ENCODE measurements around the gene OSGEP. TPM values are rescaled to one million over a fixed set of nuclear protein-coding genes. Genes with fewer than 3 reads are reported as not detected.

OSGEP gene
- total RNA-seq (2014; rRNA removed; shearing (Covaris generic)) (59.5 and 62.8 TPM in 2 replicates), polyA plus RNA-seq (2016; fragmentation: Nextera tagmentation; extraction: Ambion mirVana) (29.0 and 35.1 TPM in 2 replicates)
- long read RNA-seq, transcript OSGEP-201 (11 exons, 2,002 nt), result major isoform, 21 of 32 reads
- long read RNA-seq, partial matches to known transcripts, result 1 of 32 reads
- long read RNA-seq, other reads (novel, unspliced or antisense), result 7 of 32 reads

GRCh38 chr14:20454516-20455354 lies at the start of gene OSGEP, which contains the start of gene APEX1:
OSGEP (minus strand) TSS chr14:20454812; CDS start chr14:20454683, 129 bp downstream.
APEX1 (plus strand) TSS chr14:20455226; CDS start chr14:20455646, 420 bp downstream.
- H3K27ac ChIP-seq (ENCODE audit: low read depth), result peak within 1 kb of the TSS; percentile 93
- Mint-ChIP-seq H3K36me3 (ENCODE audit: low read depth) (peaks cover 23% of the 10 kb centered on the region), H3K27me3 (ENCODE audit: insufficient read depth, low read depth, poor library complexity) (peaks cover 4% of the 10 kb centered on the region), H3K9me3 (no peaks in the 10 kb centered on the region; the same call in 2 of the 3 replicates), H3K4me3 (no peak within 1 kb of the TSS; the same call in 2 of the 3 replicates), H3K4me1 (peaks cover 7% of the 10 kb centered on the region), H3K27ac (no peak within 1 kb of the TSS)
- H2AFZ ChIP-seq, result peak within 1 kb of the TSS; percentile 76; the same call in 1 of the 2 replicates
- no peaks in the 10 kb centered on the region for H3K27me3 ChIP-seq (ENCODE audit: insufficient read depth)
- H3K36me3 ChIP-seq (ENCODE audit: insufficient read depth), result peaks cover 29% of the 10 kb centered on the region
- peak within 1 kb of the TSS; percentile 65 for H3K4me3 ChIP-seq
- H3K4me2 ChIP-seq, result peak within 1 kb of the TSS; percentile 98
- peak; percentile 100 for DNase-seq (ENCODE audit: low spot score)
- no peaks in the 10 kb centered on the region for H3K9me2 ChIP-seq (ENCODE audit: insufficient read depth)
- H3F3A ChIP-seq (replicated peaks; ENCODE audit: low read depth), result peaks cover 18% of the 10 kb centered on the region; the same call in 1 of the 2 replicates
- H4K20me1 ChIP-seq (replicated peaks; ENCODE audit: insufficient read depth), result peaks cover 3% of the 10 kb centered on the region
- H3K4me1 ChIP-seq (ENCODE audit: insufficient read depth), result peaks cover 22% of the 10 kb centered on the region
- H3K79me2 ChIP-seq (replicated peaks; ENCODE audit: insufficient read depth), result peaks cover 37% of the 10 kb centered on the region
- no peak for TF ChIP-seq JUNB (IDR thresholded peaks at IDR 0.05; ENCODE audit: unreplicated experiment)
- no peak for TF ChIP-seq ZNF114 (CRISPR knock-in tag; IDR thresholded peaks at IDR 0.05)
- no peak for TF ChIP-seq REST (IDR thresholded peaks at IDR 0.05; ENCODE audit: unreplicated experiment)
- peak; percentile 77 for TF ChIP-seq POLR2AphosphoS5 (IDR thresholded peaks at IDR 0.05; ENCODE audit: low read depth)
- TF ChIP-seq CREB1 (CRISPR knock-in tag; IDR thresholded peaks at IDR 0.05; ENCODE audit: low read depth), result peak; percentile 75
- TF ChIP-seq, protein P1, sequence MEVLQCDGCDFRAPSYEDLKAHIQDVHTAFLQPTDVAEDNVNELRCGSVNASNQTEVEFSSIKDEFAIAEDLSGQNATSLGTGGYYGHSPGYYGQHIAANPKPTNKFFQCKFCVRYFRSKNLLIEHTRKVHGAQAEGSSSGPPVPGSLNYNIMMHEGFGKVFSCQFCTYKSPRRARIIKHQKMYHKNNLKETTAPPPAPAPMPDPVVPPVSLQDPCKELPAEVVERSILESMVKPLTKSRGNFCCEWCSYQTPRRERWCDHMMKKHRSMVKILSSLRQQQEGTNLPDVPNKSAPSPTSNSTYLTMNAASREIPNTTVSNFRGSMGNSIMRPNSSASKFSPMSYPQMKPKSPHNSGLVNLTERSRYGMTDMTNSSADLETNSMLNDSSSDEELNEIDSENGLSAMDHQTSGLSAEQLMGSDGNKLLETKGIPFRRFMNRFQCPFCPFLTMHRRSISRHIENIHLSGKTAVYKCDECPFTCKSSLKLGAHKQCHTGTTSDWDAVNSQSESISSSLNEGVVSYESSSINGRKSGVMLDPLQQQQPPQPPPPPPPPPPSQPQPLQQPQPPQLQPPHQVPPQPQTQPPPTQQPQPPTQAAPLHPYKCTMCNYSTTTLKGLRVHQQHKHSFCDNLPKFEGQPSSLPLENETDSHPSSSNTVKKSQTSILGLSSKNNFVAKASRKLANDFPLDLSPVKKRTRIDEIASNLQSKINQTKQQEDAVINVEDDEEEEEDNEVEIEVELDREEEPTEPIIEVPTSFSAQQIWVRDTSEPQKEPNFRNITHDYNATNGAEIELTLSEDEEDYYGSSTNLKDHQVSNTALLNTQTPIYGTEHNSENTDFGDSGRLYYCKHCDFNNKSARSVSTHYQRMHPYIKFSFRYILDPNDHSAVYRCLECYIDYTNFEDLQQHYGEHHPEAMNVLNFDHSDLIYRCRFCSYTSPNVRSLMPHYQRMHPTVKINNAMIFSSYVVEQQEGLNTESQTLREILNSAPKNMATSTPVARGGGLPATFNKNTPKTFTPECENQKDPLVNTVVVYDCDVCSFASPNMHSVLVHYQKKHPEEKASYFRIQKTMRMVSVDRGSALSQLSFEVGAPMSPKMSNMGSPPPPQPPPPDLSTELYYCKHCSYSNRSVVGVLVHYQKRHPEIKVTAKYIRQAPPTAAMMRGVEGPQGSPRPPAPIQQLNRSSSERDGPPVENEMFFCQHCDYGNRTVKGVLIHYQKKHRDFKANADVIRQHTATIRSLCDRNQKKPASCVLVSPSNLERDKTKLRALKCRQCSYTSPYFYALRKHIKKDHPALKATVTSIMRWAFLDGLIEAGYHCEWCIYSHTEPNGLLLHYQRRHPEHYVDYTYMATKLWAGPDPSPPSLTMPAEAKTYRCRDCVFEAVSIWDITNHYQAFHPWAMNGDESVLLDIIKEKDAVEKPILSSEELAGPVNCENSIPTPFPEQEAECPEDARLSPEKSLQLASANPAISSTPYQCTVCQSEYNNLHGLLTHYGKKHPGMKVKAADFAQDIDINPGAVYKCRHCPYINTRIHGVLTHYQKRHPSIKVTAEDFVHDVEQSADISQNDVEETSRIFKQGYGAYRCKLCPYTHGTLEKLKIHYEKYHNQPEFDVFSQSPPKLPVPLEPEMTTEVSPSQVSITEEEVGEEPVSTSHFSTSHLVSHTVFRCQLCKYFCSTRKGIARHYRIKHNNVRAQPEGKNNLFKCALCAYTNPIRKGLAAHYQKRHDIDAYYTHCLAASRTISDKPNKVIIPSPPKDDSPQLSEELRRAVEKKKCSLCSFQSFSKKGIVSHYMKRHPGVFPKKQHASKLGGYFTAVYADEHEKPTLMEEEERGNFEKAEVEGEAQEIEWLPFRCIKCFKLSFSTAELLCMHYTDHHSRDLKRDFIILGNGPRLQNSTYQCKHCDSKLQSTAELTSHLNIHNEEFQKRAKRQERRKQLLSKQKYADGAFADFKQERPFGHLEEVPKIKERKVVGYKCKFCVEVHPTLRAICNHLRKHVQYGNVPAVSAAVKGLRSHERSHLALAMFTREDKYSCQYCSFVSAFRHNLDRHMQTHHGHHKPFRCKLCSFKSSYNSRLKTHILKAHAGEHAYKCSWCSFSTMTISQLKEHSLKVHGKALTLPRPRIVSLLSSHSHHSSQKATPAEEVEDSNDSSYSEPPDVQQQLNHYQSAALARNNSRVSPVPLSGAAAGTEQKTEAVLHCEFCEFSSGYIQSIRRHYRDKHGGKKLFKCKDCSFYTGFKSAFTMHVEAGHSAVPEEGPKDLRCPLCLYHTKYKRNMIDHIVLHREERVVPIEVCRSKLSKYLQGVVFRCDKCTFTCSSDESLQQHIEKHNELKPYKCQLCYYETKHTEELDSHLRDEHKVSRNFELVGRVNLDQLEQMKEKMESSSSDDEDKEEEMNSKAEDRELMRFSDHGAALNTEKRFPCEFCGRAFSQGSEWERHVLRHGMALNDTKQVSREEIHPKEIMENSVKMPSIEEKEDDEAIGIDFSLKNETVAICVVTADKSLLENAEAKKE (CRISPR knock-in tag; IDR thresholded peaks at IDR 0.05), result no peak
- no peak for TF ChIP-seq NANOG (IDR thresholded peaks at IDR 0.05; ENCODE audit: borderline replicate concordance)
- ATAC-seq, result peak; percentile 81

Data from GM23338 (cell line).